Thyroid gland (tissue), 4 donors: Measurements from ENCODE around the gene C20orf144. TPM values are rescaled to one million over a fixed set of nuclear protein-coding genes. Genes with fewer than 3 reads are reported as not detected.
A peak's percentile ranks its signal among the peaks of the same experiment; 100 is the strongest.

Experiments
- DNase-seq, 2 donors: peaks; one replicate each; pipeline ENCODE4 v3.0.0-alpha.2; 2019
- H3K27ac ChIP-seq, 3 donors: fragments of 200-600 bp; sonication (generic); 1 replicate in 2 of 3; 2 replicates in 1 of 3; pipeline ENCODE4 v1.5.1; 2016 to 2019; ENCODE audit warnings: mild to moderate bottlenecking in 1 of 3, moderate library complexity in 1 of 3
- H3K27me3 ChIP-seq: fragments of 200-600 bp; sonication (generic); one replicate; pipeline ENCODE4 v1.5.1; 2019
- H3K36me3 ChIP-seq, 2 donors: fragments of 200-600 bp; sonication (generic); one replicate each; pipeline ENCODE4 v1.5.1; 2016 to 2019
- H3K4me1 ChIP-seq, 2 donors: fragments of 200-600 bp; sonication (generic); one replicate each; pipeline ENCODE4 v1.5.1; 2017 to 2019
- H3K4me3 ChIP-seq, 3 donors: fragments of 200-600 bp; sonication (generic); replicated peaks in 1 of 3; 1 replicate in 2 of 3; 2 replicates in 1 of 3; pipeline ENCODE4 v1.5.1; 2016; ENCODE audit warnings: mild to moderate bottlenecking in 1 of 3
- H3K9me3 ChIP-seq: fragments of 200-600 bp; sonication (generic); one replicate; pipeline ENCODE4 v1.5.1; 2017
- CTCF ChIP-seq, 6 experiments: fragments of 200-600 bp in 3 of 6; fragments of 450-650 bp in 3 of 6; sonication (generic) in 3 of 6; IDR thresholded peaks; one replicate each; pipeline ENCODE4 v1.5.1; 2016 to 2019; ENCODE audit warnings: antibody characterized with exemption in 6 of 6, mild to moderate bottlenecking in 2 of 6, inconsistent platforms in 1 of 6, moderate library complexity in 1 of 6
- POLR2A ChIP-seq, 2 donors: fragments of 450-650 bp; IDR thresholded peaks; one replicate each; pipeline ENCODE4 v1.6.1; 2017; ENCODE audit warnings: antibody characterized with exemption in 2 of 2, mild to moderate bottlenecking in 2 of 2, moderate library complexity in 1 of 2
- WGBS, 2 donors: methylation state at CpG; one replicate each; pipeline ENCODE4 v1.1.5; 2017; 5-methylcytosine and 5-hydroxymethylcytosine counted together
- intact Hi-C: fragments of 100-400 bp; cut with DNase I; formaldehyde crosslinking; loops from one replicate; pipeline ENCODE4 v1.15.1; 2023
- total RNA-seq, 4 donors: library from RNA; depleted of rRNA; stranded (reverse); fragments of >200 nt; gene quantifications; one replicate each; pipeline ENCODE4 v1.2.3, GENCODE V29; 2016

C20orf144 gene
- total RNA-seq, 4 donors from 2014 or later, result 0.13 TPM; not detected in 3

GRCh38 chr20:33673410-33674293, 11.5 kb downstream of the C20orf144 start:
- H3K36me3 ChIP-seq, result no peaks in the 10 kb centered on the region
- TF ChIP-seq CTCF (IDR thresholded peaks at IDR 0.05) (no peak), POLR2A (IDR thresholded peaks at IDR 0.05) (no peak)
- intact Hi-C loops, result loop anchor here (5.0 to 10.0 kb wide), 2 partner anchors 216 to 441 kb away; partner anchors contain the start of gene EIF2S2
- no peaks in the 10 kb centered on the region for H3K27me3 ChIP-seq
- peaks cover 17 to 33% of the 10 kb centered on the region in 2 donors for H3K4me1 ChIP-seq
- peak overlapping the region; percentile 51 to 76 (median 72) for H3K4me3 ChIP-seq
- 7 to 18% methylated on average over 13 to 19 of the region's 29 CpGs for WGBS, 2 donors
- DNase-seq, result no peak
- no peaks in the 10 kb centered on the region for H3K9me3 ChIP-seq
- peak overlapping the region; percentile 81 to 85 (median 84) for H3K27ac ChIP-seq

GRCh38 chr20:33674294-33675135, 12.4 kb downstream of the C20orf144 start, which contains the start of gene NECAB3:
Gene NECAB3 (minus strand): TSS chr20:33674428. CDS start chr20:33674352, 76 bp downstream.
- 12% methylated on average over 17 to 18 of the region's 73 CpGs for WGBS, 2 donors
- no peaks in the 10 kb centered on the region for H3K9me3 ChIP-seq
- H3K27me3 ChIP-seq, result no peaks in the 10 kb centered on the region
- peak within 1 kb of the TSS; percentile 81 to 85 (median 84) for H3K27ac ChIP-seq
- peaks cover 17 to 30% of the 10 kb centered on the region in 2 donors for H3K4me1 ChIP-seq
- TF ChIP-seq CTCF (IDR thresholded peaks at IDR 0.05) (no peak), POLR2A (IDR thresholded peaks at IDR 0.05) (peak; percentile 20 to 85)
- no peaks in the 10 kb centered on the region for H3K36me3 ChIP-seq
- peak; percentile 84 to 88 for DNase-seq
- intact Hi-C loops, result loop anchor here (5.0 to 10.0 kb wide), 2 partner anchors 217 to 440 kb away; partner anchors contain the start of gene EIF2S2
- H3K4me3 ChIP-seq, result peak within 1 kb of the TSS; percentile 51 to 76 (median 72)

- Histone ChIP-seq H3K4me3 (no peak overlapping the region), H3K27ac (peak overlapping the region; percentile 80 to 83 (median 81)), H3K4me1 (peaks cover 17 to 22% of the 10 kb centered on the region in 2 donors), H3K27me3 (no peaks in the 10 kb centered on the region), H3K36me3 (no peaks in the 10 kb centered on the region), H3K9me3 (no peaks in the 10 kb centered on the region)
- no peak for DNase-seq
- peak in 1 of 2 donors; percentile 7 for TF ChIP-seq POLR2A (IDR thresholded peaks at IDR 0.05)
- no peak for TF ChIP-seq CTCF (IDR thresholded peaks at IDR 0.05)
- WGBS, 2 donors, result 42 to 43% methylated on average over 16 of the region's 16 CpGs
- intact Hi-C loops, result loop anchor here (10.0 kb wide), 1 partner anchor 439 kb away; the partner anchor contains the start of gene EIF2S2
Measured at GRCh38 chr20:33675136-33675959, 13.2 kb downstream of the C20orf144 start.

- intact Hi-C loops, result loop anchor here (10.0 kb wide), 1 partner anchor 439 kb away; the partner anchor contains the start of gene EIF2S2
- no peak overlapping the region for H3K4me3 ChIP-seq
Measured at GRCh38 chr20:33676121-33676520, 14.0 kb downstream of the C20orf144 start.

More at GRCh38 chr20:33676121-33676520, 14.0 kb downstream of the C20orf144 start:
- no peak for DNase-seq
- no peaks in the 10 kb centered on the region for H3K36me3 ChIP-seq
- TF ChIP-seq POLR2A (IDR thresholded peaks at IDR 0.05), result no peak
- TF ChIP-seq CTCF (IDR thresholded peaks at IDR 0.05), result no peak
- no peaks in the 10 kb centered on the region for H3K27me3 ChIP-seq
- H3K27ac ChIP-seq, result peak overlapping the region; percentile 80 to 83 (median 81)
- WGBS, 2 donors, result 93 to 95% methylated on average over 8 to 11 of the region's 11 CpGs
- peaks cover 17 to 22% of the 10 kb centered on the region in 2 donors for H3K4me1 ChIP-seq
- no peaks in the 10 kb centered on the region for H3K9me3 ChIP-seq
